Mesothelial cell of epicardium (in vitro differentiated cells): ENCODE results near the gene YBEY. TPM values are rescaled to one million over a fixed set of nuclear protein-coding genes. Genes with fewer than 3 reads are reported as not detected.

Experiments used
- DNase-seq, 2 experiments: peaks; one replicate each; pipeline ENCODE4 v3.0.0; 2021; ENCODE audit warnings: low spot score in 2 of 2; ENCODE audit not compliant: unreplicated experiment in 2 of 2
- H3K27ac Mint-ChIP-seq: 2 replicates; pipeline ENCODE4 v1.8.0; 2021; ENCODE audit warnings: mixed read lengths
- H3K27me3 Mint-ChIP-seq: 2 replicates; pipeline ENCODE4 v1.8.0; 2021; ENCODE audit warnings: low read depth, mixed read lengths
- H3K36me3 Mint-ChIP-seq: 2 replicates; pipeline ENCODE4 v1.8.0; 2021; ENCODE audit warnings: mixed read lengths
- H3K4me1 Mint-ChIP-seq: 2 replicates; pipeline ENCODE4 v1.8.0; 2021; ENCODE audit warnings: mixed read lengths
- H3K4me3 Mint-ChIP-seq: 2 replicates; pipeline ENCODE4 v1.8.0; 2021; ENCODE audit warnings: mild to moderate bottlenecking, moderate library complexity, mixed read lengths
- H3K9me3 Mint-ChIP-seq: 2 replicates; pipeline ENCODE4 v1.8.0; 2021; ENCODE audit warnings: mixed read lengths
- CTCF ChIP-seq: fragments of 200-600 bp; sonication (generic); IDR thresholded peaks from one replicate; pipeline ENCODE4 v1.5.0; 2021; ENCODE audit warnings: antibody characterized with exemption; ENCODE audit not compliant: unreplicated experiment
- total RNA-seq: library from RNA; stranded (reverse); gene quantifications from 3 replicates; pipeline ENCODE4 v1.2.1, GENCODE V29; 2021

YBEY gene
- total RNA-seq, 1 donor from 2014 or later, result 18.4 TPM

- no peak for TF ChIP-seq CTCF
- Mint-ChIP-seq H3K4me1 (no peaks in the 10 kb centered on the region), H3K27me3 (no peaks in the 10 kb centered on the region), H3K36me3 (peaks cover 9% of the 10 kb centered on the region), H3K9me3 (no peaks in the 10 kb centered on the region), H3K4me3 (no peak overlapping the region), H3K27ac (no peak overlapping the region)
- no peak for DNase-seq
Measured at GRCh38 chr21:46314441-46315020, 28.4 kb downstream of the YBEY start.

GRCh38 chr21:46316708-46317324, 30.7 kb downstream of the YBEY start:
- no peak for TF ChIP-seq CTCF
- H3K4me1 Mint-ChIP-seq, result peaks cover 14% of the 10 kb centered on the region
- H3K27me3 Mint-ChIP-seq, result no peaks in the 10 kb centered on the region
- H3K27ac Mint-ChIP-seq, result no peak overlapping the region
- H3K9me3 Mint-ChIP-seq, result no peaks in the 10 kb centered on the region
- H3K4me3 Mint-ChIP-seq, result no peak overlapping the region
- peaks cover 5% of the 10 kb centered on the region for H3K36me3 Mint-ChIP-seq
- no peak for DNase-seq

GRCh38 chr21:46317710-46318463, 31.7 kb downstream of the YBEY start:
- Mint-ChIP-seq H3K27me3 (no peaks in the 10 kb centered on the region), H3K4me3 (no peak overlapping the region), H3K27ac (no peak overlapping the region), H3K4me1 (peaks cover 21% of the 10 kb centered on the region), H3K36me3 (peaks cover under 1% of the 10 kb centered on the region), H3K9me3 (no peaks in the 10 kb centered on the region)
- no peak for DNase-seq
- TF ChIP-seq CTCF, result no peak

GRCh38 chr21:46318464-46318845, 32.3 kb downstream of the YBEY start:
- Mint-ChIP-seq H3K4me3 (no peak overlapping the region), H3K27me3 (no peaks in the 10 kb centered on the region), H3K9me3 (no peaks in the 10 kb centered on the region), H3K27ac (no peak overlapping the region), H3K36me3 (no peaks in the 10 kb centered on the region), H3K4me1 (peaks cover 21% of the 10 kb centered on the region)
- no peak for TF ChIP-seq CTCF
- no peak for DNase-seq

- peak overlapping the region; percentile 12 for H3K27ac Mint-ChIP-seq
- TF ChIP-seq CTCF, result no peak
- H3K4me1 Mint-ChIP-seq, result peaks cover 21% of the 10 kb centered on the region
- no peaks in the 10 kb centered on the region for H3K27me3 Mint-ChIP-seq
- no peak overlapping the region for H3K4me3 Mint-ChIP-seq
- no peak for DNase-seq
- H3K9me3 Mint-ChIP-seq, result no peaks in the 10 kb centered on the region
- no peaks in the 10 kb centered on the region for H3K36me3 Mint-ChIP-seq
Measured at GRCh38 chr21:46319186-46319585, 33.0 kb downstream of the YBEY start.
